Measurements from ENCODE around the gene SYCP2. TPM values are rescaled to one million over a fixed set of nuclear protein-coding genes. Genes with fewer than 3 reads are reported as not detected.

SYCP2 gene
- total and polyA plus RNA-seq, 2 of the 8 experiments (the other 6 are each of a cell fraction or from before 2014, with no cell fraction given): 0.02 to 0.50 TPM

DNA sequence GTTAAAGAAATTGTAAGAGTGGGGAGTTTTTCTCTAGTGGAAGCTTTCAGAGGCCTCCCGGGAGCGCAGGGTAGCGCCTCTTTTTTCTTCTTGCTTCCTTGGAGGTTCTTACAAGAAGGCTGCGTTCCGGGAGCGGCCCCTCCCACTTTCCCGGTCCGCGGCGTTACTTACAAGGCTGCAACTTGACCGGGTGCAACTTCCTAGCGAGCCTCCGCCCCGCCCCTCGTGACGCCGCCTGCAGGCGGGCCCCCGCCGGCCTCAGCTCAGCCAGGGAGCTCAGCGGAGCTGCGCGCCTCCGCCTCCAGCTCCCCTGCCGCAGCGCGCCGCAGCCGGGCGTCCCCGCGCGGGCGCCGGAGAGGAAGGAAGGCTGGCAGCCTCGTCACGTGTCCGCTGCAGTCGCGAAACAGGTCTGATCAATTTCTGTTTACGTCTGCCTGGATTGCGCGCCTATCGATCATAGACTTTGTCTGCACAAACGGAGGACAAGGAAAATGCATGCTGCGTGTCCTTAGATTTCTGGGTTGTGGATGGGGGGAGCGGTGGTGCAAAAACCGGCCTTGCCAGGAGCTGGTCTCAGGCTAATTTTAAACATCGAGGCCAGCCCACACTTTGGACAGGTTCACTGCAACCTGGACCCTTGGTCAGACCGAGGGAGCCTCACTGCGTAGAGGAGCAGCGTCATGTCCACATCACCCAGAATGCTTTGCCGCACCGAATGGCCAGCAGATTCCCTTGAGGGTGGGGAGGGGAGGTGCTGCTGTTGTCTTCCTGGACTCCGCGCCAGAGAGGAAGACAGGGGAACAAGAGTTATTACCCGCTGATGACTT is 6.9 kb upstream of the SYCP2 start, which contains the start of the genes FAM217B and PPP1R3D (continued):
- TF ChIP-seq, protein P1, sequence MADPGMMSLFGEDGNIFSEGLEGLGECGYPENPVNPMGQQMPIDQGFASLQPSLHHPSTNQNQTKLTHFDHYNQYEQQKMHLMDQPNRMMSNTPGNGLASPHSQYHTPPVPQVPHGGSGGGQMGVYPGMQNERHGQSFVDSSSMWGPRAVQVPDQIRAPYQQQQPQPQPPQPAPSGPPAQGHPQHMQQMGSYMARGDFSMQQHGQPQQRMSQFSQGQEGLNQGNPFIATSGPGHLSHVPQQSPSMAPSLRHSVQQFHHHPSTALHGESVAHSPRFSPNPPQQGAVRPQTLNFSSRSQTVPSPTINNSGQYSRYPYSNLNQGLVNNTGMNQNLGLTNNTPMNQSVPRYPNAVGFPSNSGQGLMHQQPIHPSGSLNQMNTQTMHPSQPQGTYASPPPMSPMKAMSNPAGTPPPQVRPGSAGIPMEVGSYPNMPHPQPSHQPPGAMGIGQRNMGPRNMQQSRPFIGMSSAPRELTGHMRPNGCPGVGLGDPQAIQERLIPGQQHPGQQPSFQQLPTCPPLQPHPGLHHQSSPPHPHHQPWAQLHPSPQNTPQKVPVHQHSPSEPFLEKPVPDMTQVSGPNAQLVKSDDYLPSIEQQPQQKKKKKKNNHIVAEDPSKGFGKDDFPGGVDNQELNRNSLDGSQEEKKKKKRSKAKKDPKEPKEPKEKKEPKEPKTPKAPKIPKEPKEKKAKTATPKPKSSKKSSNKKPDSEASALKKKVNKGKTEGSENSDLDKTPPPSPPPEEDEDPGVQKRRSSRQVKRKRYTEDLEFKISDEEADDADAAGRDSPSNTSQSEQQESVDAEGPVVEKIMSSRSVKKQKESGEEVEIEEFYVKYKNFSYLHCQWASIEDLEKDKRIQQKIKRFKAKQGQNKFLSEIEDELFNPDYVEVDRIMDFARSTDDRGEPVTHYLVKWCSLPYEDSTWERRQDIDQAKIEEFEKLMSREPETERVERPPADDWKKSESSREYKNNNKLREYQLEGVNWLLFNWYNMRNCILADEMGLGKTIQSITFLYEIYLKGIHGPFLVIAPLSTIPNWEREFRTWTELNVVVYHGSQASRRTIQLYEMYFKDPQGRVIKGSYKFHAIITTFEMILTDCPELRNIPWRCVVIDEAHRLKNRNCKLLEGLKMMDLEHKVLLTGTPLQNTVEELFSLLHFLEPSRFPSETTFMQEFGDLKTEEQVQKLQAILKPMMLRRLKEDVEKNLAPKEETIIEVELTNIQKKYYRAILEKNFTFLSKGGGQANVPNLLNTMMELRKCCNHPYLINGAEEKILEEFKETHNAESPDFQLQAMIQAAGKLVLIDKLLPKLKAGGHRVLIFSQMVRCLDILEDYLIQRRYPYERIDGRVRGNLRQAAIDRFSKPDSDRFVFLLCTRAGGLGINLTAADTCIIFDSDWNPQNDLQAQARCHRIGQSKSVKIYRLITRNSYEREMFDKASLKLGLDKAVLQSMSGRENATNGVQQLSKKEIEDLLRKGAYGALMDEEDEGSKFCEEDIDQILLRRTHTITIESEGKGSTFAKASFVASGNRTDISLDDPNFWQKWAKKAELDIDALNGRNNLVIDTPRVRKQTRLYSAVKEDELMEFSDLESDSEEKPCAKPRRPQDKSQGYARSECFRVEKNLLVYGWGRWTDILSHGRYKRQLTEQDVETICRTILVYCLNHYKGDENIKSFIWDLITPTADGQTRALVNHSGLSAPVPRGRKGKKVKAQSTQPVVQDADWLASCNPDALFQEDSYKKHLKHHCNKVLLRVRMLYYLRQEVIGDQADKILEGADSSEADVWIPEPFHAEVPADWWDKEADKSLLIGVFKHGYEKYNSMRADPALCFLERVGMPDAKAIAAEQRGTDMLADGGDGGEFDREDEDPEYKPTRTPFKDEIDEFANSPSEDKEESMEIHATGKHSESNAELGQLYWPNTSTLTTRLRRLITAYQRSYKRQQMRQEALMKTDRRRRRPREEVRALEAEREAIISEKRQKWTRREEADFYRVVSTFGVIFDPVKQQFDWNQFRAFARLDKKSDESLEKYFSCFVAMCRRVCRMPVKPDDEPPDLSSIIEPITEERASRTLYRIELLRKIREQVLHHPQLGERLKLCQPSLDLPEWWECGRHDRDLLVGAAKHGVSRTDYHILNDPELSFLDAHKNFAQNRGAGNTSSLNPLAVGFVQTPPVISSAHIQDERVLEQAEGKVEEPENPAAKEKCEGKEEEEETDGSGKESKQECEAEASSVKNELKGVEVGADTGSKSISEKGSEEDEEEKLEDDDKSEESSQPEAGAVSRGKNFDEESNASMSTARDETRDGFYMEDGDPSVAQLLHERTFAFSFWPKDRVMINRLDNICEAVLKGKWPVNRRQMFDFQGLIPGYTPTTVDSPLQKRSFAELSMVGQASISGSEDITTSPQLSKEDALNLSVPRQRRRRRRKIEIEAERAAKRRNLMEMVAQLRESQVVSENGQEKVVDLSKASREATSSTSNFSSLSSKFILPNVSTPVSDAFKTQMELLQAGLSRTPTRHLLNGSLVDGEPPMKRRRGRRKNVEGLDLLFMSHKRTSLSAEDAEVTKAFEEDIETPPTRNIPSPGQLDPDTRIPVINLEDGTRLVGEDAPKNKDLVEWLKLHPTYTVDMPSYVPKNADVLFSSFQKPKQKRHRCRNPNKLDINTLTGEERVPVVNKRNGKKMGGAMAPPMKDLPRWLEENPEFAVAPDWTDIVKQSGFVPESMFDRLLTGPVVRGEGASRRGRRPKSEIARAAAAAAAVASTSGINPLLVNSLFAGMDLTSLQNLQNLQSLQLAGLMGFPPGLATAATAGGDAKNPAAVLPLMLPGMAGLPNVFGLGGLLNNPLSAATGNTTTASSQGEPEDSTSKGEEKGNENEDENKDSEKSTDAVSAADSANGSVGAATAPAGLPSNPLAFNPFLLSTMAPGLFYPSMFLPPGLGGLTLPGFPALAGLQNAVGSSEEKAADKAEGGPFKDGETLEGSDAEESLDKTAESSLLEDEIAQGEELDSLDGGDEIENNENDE (IDR thresholded peaks at IDR 0.05; ENCODE audit: insufficient replicate concordance, low read length): no peak
- TF ChIP-seq, protein P2, sequence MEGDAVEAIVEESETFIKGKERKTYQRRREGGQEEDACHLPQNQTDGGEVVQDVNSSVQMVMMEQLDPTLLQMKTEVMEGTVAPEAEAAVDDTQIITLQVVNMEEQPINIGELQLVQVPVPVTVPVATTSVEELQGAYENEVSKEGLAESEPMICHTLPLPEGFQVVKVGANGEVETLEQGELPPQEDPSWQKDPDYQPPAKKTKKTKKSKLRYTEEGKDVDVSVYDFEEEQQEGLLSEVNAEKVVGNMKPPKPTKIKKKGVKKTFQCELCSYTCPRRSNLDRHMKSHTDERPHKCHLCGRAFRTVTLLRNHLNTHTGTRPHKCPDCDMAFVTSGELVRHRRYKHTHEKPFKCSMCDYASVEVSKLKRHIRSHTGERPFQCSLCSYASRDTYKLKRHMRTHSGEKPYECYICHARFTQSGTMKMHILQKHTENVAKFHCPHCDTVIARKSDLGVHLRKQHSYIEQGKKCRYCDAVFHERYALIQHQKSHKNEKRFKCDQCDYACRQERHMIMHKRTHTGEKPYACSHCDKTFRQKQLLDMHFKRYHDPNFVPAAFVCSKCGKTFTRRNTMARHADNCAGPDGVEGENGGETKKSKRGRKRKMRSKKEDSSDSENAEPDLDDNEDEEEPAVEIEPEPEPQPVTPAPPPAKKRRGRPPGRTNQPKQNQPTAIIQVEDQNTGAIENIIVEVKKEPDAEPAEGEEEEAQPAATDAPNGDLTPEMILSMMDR (IDR thresholded peaks at IDR 0.05; ENCODE audit: control extremely low read depth in 1 of 3, insufficient read depth in 1 of 3, low read depth in 1 of 3, low read length in 3 of 3): no peak
- TF ChIP-seq SIX5 (IDR thresholded peaks at IDR 0.05; ENCODE audit: low read depth, low read length): no peak
- TF ChIP-seq EP300 (IDR thresholded peaks at IDR 0.05; ENCODE audit: borderline replicate concordance in 1 of 2, low read depth in 2 of 2, low read length in 2 of 2): no peak
- TF ChIP-seq, protein P3, sequence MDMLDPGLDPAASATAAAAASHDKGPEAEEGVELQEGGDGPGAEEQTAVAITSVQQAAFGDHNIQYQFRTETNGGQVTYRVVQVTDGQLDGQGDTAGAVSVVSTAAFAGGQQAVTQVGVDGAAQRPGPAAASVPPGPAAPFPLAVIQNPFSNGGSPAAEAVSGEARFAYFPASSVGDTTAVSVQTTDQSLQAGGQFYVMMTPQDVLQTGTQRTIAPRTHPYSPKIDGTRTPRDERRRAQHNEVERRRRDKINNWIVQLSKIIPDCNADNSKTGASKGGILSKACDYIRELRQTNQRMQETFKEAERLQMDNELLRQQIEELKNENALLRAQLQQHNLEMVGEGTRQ (IDR thresholded peaks at IDR 0.05; ENCODE audit: low read length): peak; percentile 72

Measured in H1 (cell line).